Tibial nerve (tissue), 4 donors: ENCODE results near the gene IQUB.

Source experiments
- EP300 ChIP-seq, 2 donors: sonication (generic); formaldehyde crosslinking; IDR thresholded peaks; one replicate each; pipeline ENCODE4 v1.6.1; 2017; ENCODE audit warnings: antibody characterized with exemption in 2 of 2, mild to moderate bottlenecking in 1 of 2
- POLR2A ChIP-seq, 2 donors: fragments of 450-650 bp; IDR thresholded peaks; one replicate each; pipeline ENCODE4 v1.6.1; 2017; ENCODE audit warnings: antibody characterized with exemption in 2 of 2, mild to moderate bottlenecking in 2 of 2, moderate library complexity in 2 of 2
- TF ChIP-seq, protein P1 (sequence below), 5 experiments: fragments of 200-600 bp in 3 of 5; fragments of 450-650 bp in 2 of 5; sonication (generic) in 3 of 5; IDR thresholded peaks; one replicate each; pipeline ENCODE4 v1.5.1; 2016 to 2019; ENCODE audit warnings: antibody characterized with exemption in 5 of 5, mild to moderate bottlenecking in 3 of 5, moderate library complexity in 2 of 5

DNA sequence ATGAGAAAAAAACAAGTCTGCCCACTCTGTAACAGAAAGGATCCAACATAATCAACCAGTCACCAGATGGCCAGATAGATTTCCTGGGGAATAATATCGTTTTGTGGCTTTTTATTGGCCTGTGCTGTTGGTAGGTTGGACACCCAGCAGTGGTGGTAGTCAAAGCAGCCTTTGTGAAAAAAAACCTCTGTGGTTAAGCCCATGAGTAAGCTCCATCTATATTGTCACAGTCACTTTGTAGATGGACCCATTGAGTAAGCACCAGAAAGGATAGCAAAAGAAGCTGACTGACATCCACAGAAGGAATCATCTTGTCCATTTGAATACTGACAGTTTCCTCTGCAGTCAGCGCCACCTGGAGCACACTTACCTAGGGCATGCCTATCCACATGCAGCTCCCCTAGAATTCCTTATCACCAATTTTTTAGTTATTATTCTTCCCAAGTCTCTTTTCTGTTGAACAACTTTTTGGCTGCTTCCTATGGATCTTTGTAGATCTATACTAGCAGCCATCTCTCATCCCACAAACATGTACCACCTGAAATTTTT is 96.9 kb downstream of the IQUB start:
- TF ChIP-seq, protein P1, sequence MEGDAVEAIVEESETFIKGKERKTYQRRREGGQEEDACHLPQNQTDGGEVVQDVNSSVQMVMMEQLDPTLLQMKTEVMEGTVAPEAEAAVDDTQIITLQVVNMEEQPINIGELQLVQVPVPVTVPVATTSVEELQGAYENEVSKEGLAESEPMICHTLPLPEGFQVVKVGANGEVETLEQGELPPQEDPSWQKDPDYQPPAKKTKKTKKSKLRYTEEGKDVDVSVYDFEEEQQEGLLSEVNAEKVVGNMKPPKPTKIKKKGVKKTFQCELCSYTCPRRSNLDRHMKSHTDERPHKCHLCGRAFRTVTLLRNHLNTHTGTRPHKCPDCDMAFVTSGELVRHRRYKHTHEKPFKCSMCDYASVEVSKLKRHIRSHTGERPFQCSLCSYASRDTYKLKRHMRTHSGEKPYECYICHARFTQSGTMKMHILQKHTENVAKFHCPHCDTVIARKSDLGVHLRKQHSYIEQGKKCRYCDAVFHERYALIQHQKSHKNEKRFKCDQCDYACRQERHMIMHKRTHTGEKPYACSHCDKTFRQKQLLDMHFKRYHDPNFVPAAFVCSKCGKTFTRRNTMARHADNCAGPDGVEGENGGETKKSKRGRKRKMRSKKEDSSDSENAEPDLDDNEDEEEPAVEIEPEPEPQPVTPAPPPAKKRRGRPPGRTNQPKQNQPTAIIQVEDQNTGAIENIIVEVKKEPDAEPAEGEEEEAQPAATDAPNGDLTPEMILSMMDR (IDR thresholded peaks at IDR 0.05), result no peak
- TF ChIP-seq POLR2A (IDR thresholded peaks at IDR 0.05), result no peak
- TF ChIP-seq EP300 (IDR thresholded peaks at IDR 0.05), result no peak
